Stimulated activated CD8-positive, alpha-beta memory T cell treated with anti-CD3 and anti-CD28 coated beads, Interleukin-15, amount 100 ng/mL, for 24 hours (primary cell): ENCODE results near the gene FGF14.

Experiments used
- DNase-seq: peaks from one replicate; pipeline ENCODE4 v3.0.0-alpha.2; 2020; ENCODE audit warnings: low read depth

FGF14 gene

GRCh38 chr13:101925731-101926130, 476.1 kb downstream of the FGF14 start:
- no peak for DNase-seq

- DNase-seq, result no peak
Observed at GRCh38 chr13:101919541-101920181, 482.2 kb downstream of the FGF14 start.

- DNase-seq, result no peak
Observed at GRCh38 chr13:101917833-101918661, 483.8 kb downstream of the FGF14 start.

GRCh38 chr13:101917475-101917810, 484.4 kb downstream of the FGF14 start:
- no peak for DNase-seq

GRCh38 chr13:101916775-101917474, 484.9 kb downstream of the FGF14 start:
- DNase-seq, result no peak

GRCh38 chr13:101916108-101916774, 485.6 kb downstream of the FGF14 start:
- no peak for DNase-seq

GRCh38 chr13:101915755-101916107, 486.1 kb downstream of the FGF14 start:
- no peak for DNase-seq

GRCh38 chr13:101915331-101915730, 486.5 kb downstream of the FGF14 start:
- DNase-seq, result no peak

GRCh38 chr13:101911752-101912151, 490.1 kb downstream of the FGF14 start:
- DNase-seq, result no peak

- DNase-seq, result no peak
Observed at GRCh38 chr13:101903890-101904289, 498.0 kb downstream of the FGF14 start.

- DNase-seq, result no peak
Observed at GRCh38 chr13:101898676-101899075, 503.2 kb downstream of the FGF14 start.

GRCh38 chr13:101896541-101896940, 505.3 kb downstream of the FGF14 start:
- DNase-seq, result no peak

GRCh38 chr13:101893021-101893420, 508.8 kb downstream of the FGF14 start:
- no peak for DNase-seq

GRCh38 chr13:101892296-101892695, 509.6 kb downstream of the FGF14 start:
- DNase-seq, result no peak

GRCh38 chr13:101881593-101881992, 520.3 kb downstream of the FGF14 start:
- DNase-seq, result no peak

- DNase-seq, result no peak
Observed at GRCh38 chr13:101880581-101880980, 521.3 kb downstream of the FGF14 start.

- DNase-seq, result no peak
Observed at GRCh38 chr13:101876951-101877350, 524.9 kb downstream of the FGF14 start.

GRCh38 chr13:101875717-101876393, 526.0 kb downstream of the FGF14 start:
- no peak for DNase-seq

- DNase-seq, result no peak
Observed at GRCh38 chr13:101875091-101875490, 526.8 kb downstream of the FGF14 start.

- DNase-seq, result no peak
Observed at GRCh38 chr13:101869553-101869952, 532.3 kb downstream of the FGF14 start.

GRCh38 chr13:101868585-101869469, 533.0 kb downstream of the FGF14 start:
- no peak for DNase-seq
